Activated CD8-positive, alpha-beta T cell treated with anti-CD3 and anti-CD28 coated beads for 36 hours (primary cell): ENCODE results near the gene TMPRSS2. TPM values are rescaled to one million over a fixed set of nuclear protein-coding genes. Genes with fewer than 3 reads are reported as not detected.

Source experiments
- ATAC-seq: fragments of 200-7000 bp; cut with Tn5 transposase; one replicate; pipeline ENCODE4 v1.10.0; 2021; ENCODE audit warnings: mild to moderate bottlenecking, moderate library complexity
- CTCF ChIA-PET: fragments of 350-600 bp; sonication (Branson Sonifier 250); formaldehyde crosslinking; loops from one replicate; lab custom pipeline; 2021; ENCODE audit warnings: antibody characterized with exemption; lab: Charles Lee
- POLR2A ChIA-PET: fragments of 350-600 bp; sonication (Branson Sonifier 250); formaldehyde crosslinking; loops from one replicate; lab custom pipeline; 2021; ENCODE audit warnings: antibody characterized with exemption; lab: Charles Lee
- DNase-seq: peaks from one replicate; pipeline ENCODE4 v3.0.0-alpha.2; 2020
- H3K27ac Mint-ChIP-seq: one replicate; pipeline ENCODE4 v1.8.0; 2021; ENCODE audit warnings: mild to moderate bottlenecking, mixed read lengths
- H3K27me3 Mint-ChIP-seq: one replicate; pipeline ENCODE4 v1.8.0; 2021; ENCODE audit warnings: mixed read lengths
- H3K36me3 Mint-ChIP-seq: one replicate; pipeline ENCODE4 v1.8.0; 2021; ENCODE audit warnings: low read depth, mixed read lengths
- H3K4me1 Mint-ChIP-seq: one replicate; pipeline ENCODE4 v1.8.0; 2021; ENCODE audit warnings: low read depth, mixed read lengths
- H3K4me3 Mint-ChIP-seq: one replicate; pipeline ENCODE4 v1.8.0; 2021; ENCODE audit warnings: mild to moderate bottlenecking, moderate library complexity, mixed read lengths
- H3K9me3 Mint-ChIP-seq: one replicate; pipeline ENCODE4 v1.8.0; 2021; ENCODE audit warnings: mixed read lengths
- intact Hi-C: fragments of 100-400 bp; cut with micrococcal nuclease; formaldehyde crosslinking; loops from one replicate; pipeline ENCODE4 v1.10.0; 2022
- total RNA-seq, 2 experiments: library from RNA; stranded (reverse); gene quantifications; one replicate each; pipeline ENCODE4 v1.2.3, GENCODE V29; 2021
- TF ChIP-seq, protein P1 (sequence below): fragments of 200-600 bp; IDR thresholded peaks from one replicate; pipeline ENCODE4 v1.8.0; 2022; ENCODE audit warnings: antibody characterized with exemption, mild to moderate bottlenecking

Gene TMPRSS2
- total RNA-seq, 2 experiments from 2014 or later: not detected

DNA sequence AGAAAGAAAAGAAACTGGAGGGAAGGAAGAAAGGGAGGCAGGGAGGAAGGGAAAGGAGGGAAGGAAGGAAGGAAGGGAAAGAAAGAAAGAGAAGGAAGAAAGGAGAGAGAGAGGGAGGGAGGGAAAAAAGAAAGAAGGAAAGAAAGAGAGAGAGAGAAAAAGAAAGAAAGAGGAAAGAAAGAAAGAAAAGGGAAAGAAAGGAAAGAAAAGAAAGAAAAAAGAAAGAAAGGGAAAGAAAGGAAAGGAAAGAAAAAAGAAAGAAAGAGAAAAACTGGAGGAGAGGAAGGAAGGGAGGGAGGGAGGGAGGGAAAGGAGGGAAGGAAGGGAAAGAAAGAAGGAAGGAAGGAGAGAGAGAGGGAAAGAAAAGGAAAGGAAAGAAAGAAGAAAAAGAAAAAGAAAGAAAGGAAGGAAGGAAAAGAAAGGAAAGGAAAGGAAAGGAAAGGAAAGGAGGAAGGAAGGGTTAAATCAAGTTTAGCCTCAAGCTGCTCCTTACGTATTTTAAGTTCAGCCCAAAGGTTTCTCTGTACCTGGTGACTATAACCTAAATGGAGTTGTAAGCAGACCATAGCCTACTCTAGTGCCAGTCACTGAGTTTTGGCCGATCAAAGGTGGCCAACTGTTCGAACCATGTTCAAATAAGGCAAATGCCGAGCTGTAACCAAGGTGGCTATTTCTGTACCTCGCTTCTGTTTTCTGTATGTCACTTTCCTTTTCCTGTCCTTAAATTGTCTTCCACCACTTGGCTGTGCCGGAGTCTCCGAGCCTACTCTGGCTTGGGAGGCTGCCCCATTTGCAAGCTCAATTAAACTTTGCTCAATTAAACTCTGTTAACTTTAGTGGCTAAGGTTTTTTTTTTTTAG is 37.8 kb upstream of the TMPRSS2 start:
- H3K27ac Mint-ChIP-seq: no peak overlapping the region
- DNase-seq (no peak), ATAC-seq (no peak)
- no peaks in the 10 kb centered on the region for H3K4me1 Mint-ChIP-seq
- H3K36me3 Mint-ChIP-seq: no peaks in the 10 kb centered on the region
- H3K4me3 Mint-ChIP-seq: no peak overlapping the region
- POLR2A ChIA-PET: no interaction called here
- H3K27me3 Mint-ChIP-seq: peaks cover 3% of the 10 kb centered on the region
- no peaks in the 10 kb centered on the region for H3K9me3 Mint-ChIP-seq
- CTCF ChIA-PET: no interaction called here
- TF ChIP-seq, protein P1, sequence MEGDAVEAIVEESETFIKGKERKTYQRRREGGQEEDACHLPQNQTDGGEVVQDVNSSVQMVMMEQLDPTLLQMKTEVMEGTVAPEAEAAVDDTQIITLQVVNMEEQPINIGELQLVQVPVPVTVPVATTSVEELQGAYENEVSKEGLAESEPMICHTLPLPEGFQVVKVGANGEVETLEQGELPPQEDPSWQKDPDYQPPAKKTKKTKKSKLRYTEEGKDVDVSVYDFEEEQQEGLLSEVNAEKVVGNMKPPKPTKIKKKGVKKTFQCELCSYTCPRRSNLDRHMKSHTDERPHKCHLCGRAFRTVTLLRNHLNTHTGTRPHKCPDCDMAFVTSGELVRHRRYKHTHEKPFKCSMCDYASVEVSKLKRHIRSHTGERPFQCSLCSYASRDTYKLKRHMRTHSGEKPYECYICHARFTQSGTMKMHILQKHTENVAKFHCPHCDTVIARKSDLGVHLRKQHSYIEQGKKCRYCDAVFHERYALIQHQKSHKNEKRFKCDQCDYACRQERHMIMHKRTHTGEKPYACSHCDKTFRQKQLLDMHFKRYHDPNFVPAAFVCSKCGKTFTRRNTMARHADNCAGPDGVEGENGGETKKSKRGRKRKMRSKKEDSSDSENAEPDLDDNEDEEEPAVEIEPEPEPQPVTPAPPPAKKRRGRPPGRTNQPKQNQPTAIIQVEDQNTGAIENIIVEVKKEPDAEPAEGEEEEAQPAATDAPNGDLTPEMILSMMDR: no peak
- intact Hi-C loops: no loop called here

- Mint-ChIP-seq H3K4me1 (no peaks in the 10 kb centered on the region), H3K27ac (no peak overlapping the region), H3K36me3 (no peaks in the 10 kb centered on the region), H3K4me3 (no peak overlapping the region), H3K9me3 (no peaks in the 10 kb centered on the region), H3K27me3 (peaks cover 4% of the 10 kb centered on the region)
- TF ChIP-seq, protein P1: no peak
- DNase-seq (no peak), ATAC-seq (no peak)
- POLR2A ChIA-PET: no interaction called here
- intact Hi-C loops: no loop called here
- CTCF ChIA-PET: no interaction called here
Measured at GRCh38 chr21:41542727-41543126, 34.8 kb upstream of the TMPRSS2 start.

DNA sequence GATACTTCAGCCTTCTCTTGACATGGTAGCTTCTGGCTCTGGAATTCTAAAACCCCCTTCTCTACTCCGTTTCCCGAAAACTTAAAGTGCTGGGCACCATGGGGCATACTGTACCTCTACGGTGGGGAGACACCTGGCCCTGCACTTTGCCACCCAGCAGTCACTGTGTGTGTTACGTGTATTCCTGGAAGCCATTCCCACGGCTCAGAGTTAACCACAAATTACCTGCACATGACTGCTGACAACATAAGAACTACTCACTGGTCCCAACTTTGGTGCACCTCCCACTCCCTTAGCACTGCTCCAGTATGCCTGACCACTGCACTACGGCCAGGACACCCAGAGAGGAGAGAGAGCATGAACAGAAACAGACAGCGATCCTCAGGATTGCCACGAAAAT is 29.4 kb upstream of the TMPRSS2 start:
- TF ChIP-seq, protein P1: no peak
- Mint-ChIP-seq H3K4me3 (no peak overlapping the region), H3K27ac (no peak overlapping the region), H3K27me3 (peaks cover 10% of the 10 kb centered on the region), H3K36me3 (no peaks in the 10 kb centered on the region), H3K9me3 (no peaks in the 10 kb centered on the region), H3K4me1 (no peaks in the 10 kb centered on the region)
- DNase-seq (no peak), ATAC-seq (no peak)
- ChIA-PET POLR2A (no interaction called here), CTCF (no interaction called here)
- intact Hi-C loops: no loop called here

GRCh38 chr21:41536827-41537103 is 28.8 kb upstream of the TMPRSS2 start:
- H3K36me3 Mint-ChIP-seq: no peaks in the 10 kb centered on the region
- ChIA-PET POLR2A (no interaction called here), CTCF (no interaction called here)

More at GRCh38 chr21:41536827-41537103, 28.8 kb upstream of the TMPRSS2 start:
- TF ChIP-seq, protein P1: no peak
- peaks cover 10% of the 10 kb centered on the region for H3K27me3 Mint-ChIP-seq
- no peaks in the 10 kb centered on the region for H3K9me3 Mint-ChIP-seq
- H3K4me1 Mint-ChIP-seq: no peaks in the 10 kb centered on the region
- no peak overlapping the region for H3K27ac Mint-ChIP-seq
- DNase-seq (no peak), ATAC-seq (no peak)
- no peak overlapping the region for H3K4me3 Mint-ChIP-seq
- intact Hi-C loops: no loop called here
